Stimulated activated naive CD4-positive, alpha-beta T cell (primary cell): Measurements from ENCODE around the gene IGFBP6.
"Not testable (repeated sequence)": the region's sequence is repeated elsewhere in the genome, so short reads cannot be mapped to it uniquely, and the experiment has no call there.

Experiments used
- DNase-seq, 6 experiments: peaks; one replicate each; lab custom pipeline; 2025; lab: John Stamatoyannopoulos, UW

The IGFBP6 gene

GRCh38 chr12:53096759-53097158 is 708 bp upstream of the IGFBP6 start:
- no peak for DNase-seq

DNA sequence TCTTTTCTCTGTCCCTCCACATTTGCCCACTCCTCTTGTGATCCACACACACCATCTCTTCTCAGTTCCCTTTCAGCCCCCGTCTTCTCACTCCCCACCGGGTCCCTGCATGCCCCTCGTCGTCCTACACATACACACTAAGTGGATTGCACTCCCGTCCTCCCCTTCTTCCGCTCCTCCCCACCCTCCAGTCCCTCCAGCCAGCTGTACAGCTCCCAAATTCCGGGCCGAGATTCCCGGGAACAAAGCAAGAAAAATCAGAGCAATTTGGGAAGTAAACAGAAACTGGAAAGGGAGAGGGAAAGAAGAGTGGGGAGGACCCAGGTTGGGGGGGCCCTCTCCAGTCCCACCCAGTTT is 282 bp upstream of the IGFBP6 start:
- DNase-seq = no peak

DNA sequence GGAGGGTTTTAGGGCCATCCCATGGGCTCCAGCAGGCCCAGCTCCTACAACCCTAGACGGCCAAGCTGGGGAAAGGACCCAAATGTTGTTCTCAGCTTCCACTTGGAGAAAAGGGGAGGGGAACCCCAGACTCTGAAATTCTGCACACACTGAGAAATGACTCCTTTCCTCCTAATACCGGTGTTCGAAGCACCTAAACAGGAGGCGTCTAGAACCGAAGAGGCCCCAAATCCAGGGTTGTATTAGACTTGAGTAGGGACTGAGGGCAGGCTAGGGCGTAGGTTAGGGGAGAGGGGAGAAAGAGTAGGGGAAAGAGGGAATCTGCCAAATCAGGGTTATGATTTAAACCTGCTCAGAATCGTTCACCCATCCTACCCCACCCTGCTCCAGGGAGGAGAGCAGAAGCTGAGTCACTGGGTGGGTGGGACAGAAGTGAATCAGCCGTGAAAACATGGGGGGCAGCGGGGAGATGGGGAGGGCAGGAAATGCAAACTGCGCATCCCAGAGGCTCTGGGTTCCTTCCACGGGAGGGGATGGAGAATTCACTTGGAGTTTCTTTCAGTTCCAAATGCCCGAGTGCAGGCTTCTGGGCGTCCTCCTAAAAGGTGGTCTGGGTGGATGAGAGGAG is 1.0 kb downstream of the IGFBP6 start:
- DNase-seq = no peak

DNA sequence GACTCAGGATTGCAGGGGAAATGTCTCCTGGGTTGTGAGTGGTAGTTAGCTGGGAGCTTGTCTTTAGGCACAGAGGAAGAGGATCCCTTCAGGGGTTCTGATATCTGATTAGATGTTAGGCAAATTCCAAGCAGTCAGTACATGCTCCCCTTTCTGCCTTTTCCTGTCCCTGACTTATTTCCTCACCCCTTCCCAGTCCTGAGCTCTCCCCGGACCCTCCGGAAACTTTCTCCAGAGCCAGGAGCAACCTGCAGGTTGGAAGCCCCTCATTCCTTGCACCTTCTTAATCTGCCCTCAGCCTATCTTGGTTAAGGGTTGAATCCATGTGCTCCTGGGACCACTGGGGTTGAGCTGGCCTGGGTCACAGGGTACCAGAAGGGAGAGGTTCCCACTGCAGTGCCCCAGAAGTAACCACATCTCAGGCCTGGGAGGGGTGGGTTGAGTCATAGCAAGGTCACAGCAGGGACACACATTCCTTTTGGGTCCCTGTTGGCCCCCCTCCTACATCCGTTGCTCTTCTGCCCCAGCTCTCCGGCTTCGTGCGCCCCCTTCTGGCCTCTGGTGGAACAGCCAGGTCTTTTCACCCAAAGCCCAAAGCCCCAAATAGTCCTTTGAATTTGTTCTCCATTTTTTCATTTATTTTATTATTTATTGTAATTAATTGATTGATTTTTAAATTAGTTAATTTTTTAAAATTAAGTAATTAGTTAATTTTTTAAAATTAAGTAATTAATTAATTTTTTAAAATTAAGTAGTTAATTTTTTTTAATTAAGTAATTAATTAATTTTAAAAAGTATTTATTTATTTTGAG is 1.8 kb downstream of the IGFBP6 start:
- peak; percentile 70 to 90 (median 81) for DNase-seq

DNA sequence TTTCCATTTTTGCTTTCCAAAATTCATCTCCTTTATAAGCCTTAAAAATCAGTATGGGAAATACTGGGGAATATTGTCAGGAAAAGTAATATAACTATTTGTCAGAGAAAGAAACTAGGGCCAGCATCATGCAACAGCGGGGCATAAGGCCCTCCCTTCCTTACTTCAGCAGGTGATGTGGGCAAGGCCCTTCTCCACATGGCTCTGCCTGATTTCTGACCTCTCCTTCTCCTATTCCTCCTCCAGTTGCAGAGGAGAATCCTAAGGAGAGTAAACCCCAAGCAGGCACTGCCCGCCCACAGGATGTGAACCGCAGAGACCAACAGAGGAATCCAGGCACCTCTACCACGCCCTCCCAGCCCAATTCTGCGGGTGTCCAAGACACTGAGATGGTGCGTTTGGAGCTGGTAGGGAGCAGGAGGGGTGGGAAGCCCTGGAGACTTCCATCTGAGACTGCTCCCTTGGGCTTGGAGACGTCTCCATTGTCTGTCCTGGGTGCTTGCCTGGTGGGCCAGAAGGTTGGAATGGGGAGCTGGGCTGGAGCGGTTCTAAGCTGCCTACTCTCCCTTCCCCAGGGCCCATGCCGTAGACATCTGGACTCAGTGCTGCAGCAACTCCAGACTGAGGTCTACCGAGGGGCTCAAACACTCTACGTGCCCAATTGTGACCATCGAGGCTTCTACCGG is 3.1 kb downstream of the IGFBP6 start:
- DNase-seq = no peak

GRCh38 chr12:53101266-53101665 is 3.8 kb downstream of the IGFBP6 start:
- no peak for DNase-seq

DNA sequence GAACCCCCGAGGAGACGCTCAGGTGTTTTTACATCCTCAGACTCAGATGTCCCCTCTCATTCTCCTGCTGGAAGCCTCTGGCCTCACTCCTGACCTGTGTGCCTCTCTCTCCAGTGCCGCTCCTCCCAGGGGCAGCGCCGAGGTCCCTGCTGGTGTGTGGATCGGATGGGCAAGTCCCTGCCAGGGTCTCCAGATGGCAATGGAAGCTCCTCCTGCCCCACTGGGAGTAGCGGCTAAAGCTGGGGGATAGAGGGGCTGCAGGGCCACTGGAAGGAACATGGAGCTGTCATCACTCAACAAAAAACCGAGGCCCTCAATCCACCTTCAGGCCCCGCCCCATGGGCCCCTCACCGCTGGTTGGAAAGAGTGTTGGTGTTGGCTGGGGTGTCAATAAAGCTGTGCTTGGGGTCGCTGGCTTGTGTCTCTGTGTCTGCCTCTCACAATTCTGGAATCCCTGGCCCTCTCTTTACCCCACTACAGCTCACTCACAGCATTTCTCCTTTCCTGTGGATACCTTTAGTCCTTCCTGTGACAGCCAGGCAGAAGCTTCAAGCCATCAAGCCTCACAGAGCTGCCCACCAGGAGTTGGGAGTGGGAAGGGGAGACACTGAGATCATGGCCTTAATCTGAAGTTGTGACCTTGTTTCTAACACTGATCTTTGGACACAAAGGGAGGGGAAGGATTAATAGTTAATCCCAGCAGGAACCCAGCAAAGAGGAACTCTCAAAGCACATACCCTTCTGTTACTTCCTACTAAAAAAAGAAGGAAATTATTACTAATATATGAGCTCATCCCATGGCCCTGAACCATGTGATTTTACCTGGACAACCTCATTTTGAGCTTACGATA is 4.7 kb downstream of the IGFBP6 start:
- no peak for DNase-seq

DNA sequence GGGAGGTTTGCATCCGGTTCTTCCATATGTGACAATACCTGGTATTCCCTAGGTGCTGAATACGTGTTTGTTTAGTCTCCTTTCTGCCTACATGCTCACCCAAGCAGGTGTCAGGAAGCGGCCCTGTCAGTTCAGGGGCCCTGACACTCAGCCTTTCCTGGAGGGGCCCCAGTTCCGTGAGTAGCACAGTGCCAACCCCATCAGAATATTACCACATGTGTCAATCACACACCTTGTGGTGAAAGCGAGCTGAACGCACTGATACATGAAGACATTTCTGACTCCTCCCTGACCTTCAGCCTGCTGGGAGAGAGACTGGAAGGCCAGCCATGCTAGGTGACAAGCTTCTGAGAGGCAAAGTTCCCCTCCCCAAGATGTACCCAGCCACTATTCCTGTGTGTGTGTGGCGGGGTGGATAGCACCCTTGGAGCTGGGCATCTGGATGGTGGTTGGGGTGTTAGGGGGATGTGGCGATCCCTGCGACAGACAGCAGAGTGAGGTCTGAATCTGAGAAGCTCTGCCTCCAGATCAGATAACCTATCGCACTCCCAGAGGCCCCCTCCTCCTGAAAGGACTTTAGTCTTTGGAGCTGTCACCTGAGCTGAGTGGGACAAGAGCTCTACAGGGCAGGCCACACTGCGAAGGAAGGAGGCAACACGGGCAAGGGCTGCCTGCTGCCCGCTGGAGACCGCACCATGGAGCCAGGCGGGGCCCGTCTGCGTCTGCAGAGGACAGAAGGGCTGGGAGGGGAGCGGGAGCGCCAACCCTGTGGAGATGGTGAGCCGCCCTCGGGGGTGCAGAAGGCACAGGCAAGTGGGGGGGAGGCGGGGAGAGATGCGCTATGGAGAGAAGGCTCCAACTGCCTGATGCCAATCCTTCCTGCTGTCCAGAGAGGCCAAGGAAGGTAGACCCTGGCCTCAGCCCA is 5.7 kb downstream of the IGFBP6 start, which contains the start of gene SOAT2:
Gene SOAT2 (plus strand): TSS at position 604 of the 925 bp plus-strand sequence. CDS start 92 bp downstream, at position 696.
- DNase-seq = peak in 4 of 6 experiments; percentile 23 to 47 (median 31)

- peak in 1 of 6 experiments; percentile 12 for DNase-seq
Measured at GRCh38 chr12:53103860-53104305, 6.4 kb downstream of the IGFBP6 start.

DNA sequence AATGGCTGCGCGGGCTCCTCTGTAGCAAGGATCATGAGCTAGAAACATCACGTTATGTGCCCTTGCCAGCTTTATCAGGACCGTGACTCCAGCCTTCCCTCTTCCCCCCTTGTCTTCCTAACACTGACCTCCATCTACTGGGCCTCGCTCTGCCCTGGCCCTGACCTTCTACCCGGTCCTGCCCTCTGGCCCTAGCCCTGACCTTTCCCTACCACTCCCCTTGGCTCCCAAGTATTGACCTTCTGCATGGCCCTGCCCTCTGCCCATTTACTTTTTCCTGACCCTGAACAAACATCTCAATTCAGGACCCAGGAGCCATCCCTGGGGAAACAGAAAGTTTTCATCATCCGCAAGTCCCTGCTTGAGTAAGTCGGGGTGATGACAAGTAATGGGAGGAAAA is 7.8 kb downstream of the IGFBP6 start:
- no peak for DNase-seq

DNA sequence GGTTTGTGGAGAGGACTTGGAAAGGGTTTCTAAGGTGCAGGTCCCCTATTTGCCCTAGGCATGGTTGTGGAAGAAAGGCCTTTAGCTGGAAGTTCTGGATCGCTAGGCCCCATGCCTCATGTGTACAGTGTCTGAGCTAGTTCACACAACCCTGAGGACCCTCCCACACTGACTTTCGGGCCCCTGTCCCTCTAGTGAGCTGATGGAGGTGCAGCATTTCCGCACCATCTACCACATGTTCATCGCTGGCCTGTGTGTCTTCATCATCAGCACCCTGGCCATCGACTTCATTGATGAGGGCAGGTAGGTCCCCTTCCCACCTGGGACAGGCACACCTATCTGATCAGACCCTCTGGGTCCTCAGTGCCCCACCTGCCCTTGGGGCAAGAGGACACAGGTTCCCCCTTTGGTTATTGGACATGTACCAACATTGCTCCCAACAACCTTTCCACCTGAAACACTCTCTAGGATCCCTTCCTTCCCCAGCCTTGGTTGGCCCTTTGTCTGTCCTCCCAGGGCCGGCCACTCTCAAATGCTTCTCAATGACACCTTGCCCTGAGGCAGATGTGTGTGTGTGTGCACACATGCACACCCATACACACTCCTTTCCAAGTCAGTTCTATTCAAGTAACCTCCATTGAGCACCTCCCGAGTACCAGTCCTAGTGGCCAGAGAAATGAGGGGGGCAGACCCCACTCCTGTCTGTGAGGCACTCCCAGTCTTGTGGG is 8.4 kb downstream of the IGFBP6 start:
- DNase-seq = no peak

DNA sequence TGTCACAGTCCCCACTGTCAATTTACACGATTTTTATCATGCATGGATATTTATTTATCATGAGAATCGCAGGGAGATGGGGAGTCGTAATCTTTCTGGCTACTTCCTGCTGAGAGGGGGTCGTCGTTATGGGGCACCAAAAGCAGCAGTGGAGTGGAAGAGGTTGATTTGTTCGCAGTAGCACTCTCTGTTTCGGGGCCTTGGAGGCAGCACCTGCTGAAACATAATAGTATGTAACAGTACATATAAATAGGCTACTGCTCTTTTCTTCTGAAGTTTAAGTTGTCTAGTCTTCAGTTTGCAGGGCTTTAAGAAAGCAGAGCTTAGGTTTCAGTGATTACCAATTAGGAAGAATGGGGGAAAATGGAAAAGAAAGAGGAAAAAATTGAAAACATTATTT is 9.7 kb downstream of the IGFBP6 start:
- DNase-seq = no peak

GRCh38 chr12:53112431-53112830 is 15.0 kb downstream of the IGFBP6 start:
- not testable (repeated sequence) for DNase-seq

DNA sequence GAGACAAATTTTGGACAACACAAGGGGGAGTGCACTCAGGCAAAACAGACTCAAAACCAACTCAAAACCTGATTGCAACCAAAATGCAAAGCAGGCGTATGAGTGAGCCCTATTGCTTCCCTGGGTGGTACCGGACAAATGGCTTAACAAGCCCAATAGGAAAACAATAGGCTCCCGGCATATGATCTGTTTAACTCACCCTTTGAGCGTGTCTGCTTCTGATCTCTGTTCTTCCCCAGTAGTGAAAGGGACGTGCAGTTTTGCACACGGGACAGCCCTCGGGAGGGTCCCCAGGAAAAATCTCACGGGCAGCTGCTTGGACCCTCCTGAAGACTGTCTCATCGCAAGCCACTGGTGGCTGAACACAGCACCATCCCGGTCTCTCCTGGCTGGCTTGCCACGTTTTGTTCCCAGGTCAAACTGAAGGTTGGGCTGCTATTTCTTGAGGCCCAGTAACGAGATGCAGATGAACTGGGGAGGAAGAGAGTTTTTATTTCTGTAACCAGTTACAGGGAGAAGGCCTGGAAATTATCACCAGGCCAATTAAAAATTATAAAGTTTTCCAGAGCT is 15.8 kb downstream of the IGFBP6 start:
- DNase-seq = no peak

- no peak for DNase-seq
Measured at GRCh38 chr12:53113951-53114350, 16.5 kb downstream of the IGFBP6 start.

DNA sequence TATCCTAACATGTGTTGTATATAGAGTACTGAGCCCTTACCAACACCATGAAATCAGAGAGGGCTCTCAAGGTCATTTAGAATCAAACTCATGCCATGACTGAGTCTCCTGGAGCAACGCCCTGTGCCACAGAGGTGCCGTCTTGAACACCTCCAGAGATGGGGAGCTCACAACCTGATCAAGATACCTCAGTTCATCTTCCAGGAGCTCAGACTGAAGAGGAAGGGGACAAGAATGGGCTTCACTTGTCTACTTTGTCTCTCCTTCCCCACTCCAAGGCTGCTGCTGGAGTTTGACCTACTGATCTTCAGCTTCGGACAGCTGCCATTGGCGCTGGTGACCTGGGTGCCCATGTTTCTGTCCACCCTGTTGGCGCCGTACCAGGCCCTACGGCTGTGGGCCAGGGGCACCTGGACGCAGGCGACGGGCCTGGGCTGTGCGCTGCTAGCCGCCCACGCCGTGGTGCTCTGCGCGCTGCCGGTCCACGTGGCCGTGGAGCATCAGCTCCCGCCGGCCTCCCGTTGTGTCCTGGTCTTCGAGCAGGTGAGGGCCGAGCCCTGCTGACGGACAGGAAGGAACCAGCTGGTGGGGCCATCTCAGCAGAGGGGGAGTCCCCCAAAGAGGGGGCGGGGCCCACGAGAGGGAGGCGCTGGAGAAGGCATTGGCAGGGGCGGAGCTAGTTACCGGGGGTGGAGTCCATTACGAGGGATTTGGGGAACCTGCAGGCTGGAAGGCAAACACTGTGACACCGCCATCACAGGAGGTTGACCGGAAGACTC is 17.8 kb downstream of the IGFBP6 start:
- no peak for DNase-seq

- DNase-seq = no peak
Measured at GRCh38 chr12:53115891-53116648, 18.6 kb downstream of the IGFBP6 start.

DNA sequence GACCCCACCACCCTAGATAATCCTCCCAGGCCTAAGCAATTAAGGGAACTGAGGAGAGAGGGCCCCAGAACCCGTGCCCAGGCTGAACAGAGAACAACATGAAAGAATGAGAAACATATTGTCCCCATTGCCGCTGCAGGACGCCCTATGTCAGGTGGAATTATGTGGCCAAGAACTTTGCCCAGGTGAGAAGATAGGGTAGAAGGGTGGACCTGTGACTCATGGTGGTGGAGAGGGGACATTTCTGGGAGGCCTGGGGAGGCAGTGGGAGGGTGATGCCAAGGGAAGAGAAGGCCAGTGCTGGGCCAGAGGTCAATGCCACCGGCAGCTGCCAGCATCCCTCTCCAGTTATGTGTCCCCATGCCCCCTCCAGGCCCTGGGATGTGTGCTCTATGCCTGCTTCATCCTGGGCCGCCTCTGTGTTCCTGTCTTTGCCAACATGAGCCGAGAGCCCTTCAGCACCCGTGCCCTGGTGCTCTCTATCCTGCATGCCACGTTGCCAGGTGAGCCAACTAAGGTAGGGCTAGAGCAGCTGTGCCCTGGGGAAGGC is 21.4 kb downstream of the IGFBP6 start:
- no peak for DNase-seq
